A673 (cell line): ENCODE results near the gene ZNF277. TPM values are rescaled to one million over a fixed set of nuclear protein-coding genes. Genes with fewer than 3 reads are reported as not detected.

Experiments used
- BruUV-seq: library from RNA; stranded (reverse); fragments of 400-500 nt; replicated peaks from 2 replicates; lab custom pipeline; 2021; lab: Mats Ljungman, UMichigan
- CTCF ChIA-PET: fragments of 300-600 bp; sonication (Branson Sonifier 250); formaldehyde crosslinking; loops from one replicate; lab custom pipeline; 2022; ENCODE audit warnings: antibody characterized with exemption; lab: Charles Lee
- POLR2A ChIA-PET: fragments of 300-600 bp; sonication (Branson Sonifier 250); formaldehyde crosslinking; loops from one replicate; lab custom pipeline; 2022; ENCODE audit warnings: antibody characterized with exemption; ENCODE audit not compliant: low non-redundant PET; lab: Charles Lee
- DNase-seq: peaks from one replicate; pipeline ENCODE4 v3.0.0-alpha.2; 2015; ENCODE audit warnings: low spot score
- H3K27ac ChIP-seq: fragments of 200-600 bp; sonication (generic); 2 replicates; pipeline ENCODE4 v1.5.1; 2016; ENCODE audit warnings: mixed run types, low read depth, mild to moderate bottlenecking, mixed read lengths, antibody characterized with exemption, low read length; ENCODE audit not compliant: poor library complexity, severe bottlenecking
- H3K27me3 ChIP-seq: fragments of 200-600 bp; sonication (generic); replicated peaks from 2 replicates; pipeline ENCODE4 v1.6.1; 2017; ENCODE audit warnings: mixed run types, low read depth, mild to moderate bottlenecking, mixed read lengths, antibody characterized with exemption, low read length; ENCODE audit not compliant: insufficient read depth, poor library complexity
- H3K36me3 ChIP-seq: fragments of 200-600 bp; sonication (generic); 2 replicates; pipeline ENCODE4 v1.6.1; 2016; ENCODE audit warnings: mixed run types, mild to moderate bottlenecking, mixed read lengths, antibody characterized with exemption, low read length; ENCODE audit not compliant: insufficient read depth, poor library complexity, severe bottlenecking
- H3K4me1 ChIP-seq: fragments of 200-600 bp; sonication (generic); 2 replicates; pipeline ENCODE4 v1.6.1; 2017; ENCODE audit warnings: mixed run types, mild to moderate bottlenecking, mixed read lengths, antibody characterized with exemption, low read length; ENCODE audit not compliant: insufficient read depth, poor library complexity, severe bottlenecking
- H3K4me3 ChIP-seq: fragments of 200-600 bp; sonication (generic); 2 replicates; pipeline ENCODE4 v1.5.1; 2016; ENCODE audit warnings: low read depth, mixed run types, mild to moderate bottlenecking, mixed read lengths, low read length; ENCODE audit not compliant: poor library complexity, severe bottlenecking
- H3K9me3 ChIP-seq: fragments of 200-600 bp; sonication (generic); 2 replicates; pipeline ENCODE4 v1.6.1; 2016; ENCODE audit warnings: mixed run types, low read depth, mild to moderate bottlenecking, mixed read lengths, antibody characterized with exemption, low read length; ENCODE audit not compliant: poor library complexity, severe bottlenecking
- CTCF ChIP-seq: fragments of 300-800, 200-600 bp; sonication (generic); conservative IDR thresholded peaks from 2 replicates; pipeline ENCODE4 v1.5.1; 2017; ENCODE audit warnings: low read depth, mild to moderate bottlenecking, antibody characterized with exemption, low read length, moderate library complexity, mixed read lengths
- EZH2 ChIP-seq: fragments of 200-600 bp; sonication (generic); IDR thresholded peaks from 2 replicates; pipeline ENCODE4 v1.6.1; 2017; ENCODE audit warnings: borderline replicate concordance, low read depth, mild to moderate bottlenecking, mixed read lengths, antibody characterized with exemption, low read length; ENCODE audit not compliant: poor library complexity, severe bottlenecking
- intact Hi-C: fragments of 100-400 bp; cut with micrococcal nuclease; formaldehyde crosslinking; loops from one replicate; pipeline ENCODE4 v1.10.0; 2022; ENCODE audit not compliant: unreplicated experiment
- total RNA-seq: library from RNA; stranded (reverse); gene quantifications from 2 replicates; pipeline ENCODE4 v1.2.3, GENCODE V29; 2021

Gene ZNF277
- total RNA-seq, 1 experiment from 2014 or later = 17.7 TPM

- ChIA-PET CTCF (no interaction called here), POLR2A (no interaction called here)
- no peak for DNase-seq
- Histone ChIP-seq H3K27ac (no peak overlapping the region), H3K4me1 (no peaks in the 10 kb centered on the region), H3K9me3 (peaks cover 4% of the 10 kb centered on the region), H3K4me3 (no peak overlapping the region), H3K36me3 (no peaks in the 10 kb centered on the region), H3K27me3 (no peaks in the 10 kb centered on the region)
- BruUV-seq = no TSS peak
- TF ChIP-seq CTCF = no peak
- TF ChIP-seq EZH2 = no peak
- intact Hi-C loops = no loop called here
Observed at GRCh38 chr7:112362731-112363131, 156.2 kb downstream of the ZNF277 start.

GRCh38 chr7:112364388-112364787 lies 157.9 kb downstream of the ZNF277 start:
- ChIA-PET POLR2A (no interaction called here), CTCF (no interaction called here)

GRCh38 chr7:112365551-112365950 lies 159.1 kb downstream of the ZNF277 start:
- TF ChIP-seq EZH2 = no peak
- TF ChIP-seq CTCF = no peak
- Histone ChIP-seq H3K36me3 (no peaks in the 10 kb centered on the region), H3K27ac (no peak overlapping the region), H3K9me3 (no peaks in the 10 kb centered on the region), H3K27me3 (no peaks in the 10 kb centered on the region), H3K4me1 (no peaks in the 10 kb centered on the region), H3K4me3 (no peak overlapping the region)
- BruUV-seq = no TSS peak
- ChIA-PET CTCF (no interaction called here), POLR2A (no interaction called here)
- no peak for DNase-seq
- intact Hi-C loops = no loop called here

More at GRCh38 chr7:112364388-112364787, 157.9 kb downstream of the ZNF277 start:
- Histone ChIP-seq H3K4me1 (no peaks in the 10 kb centered on the region), H3K4me3 (no peak overlapping the region), H3K27ac (no peak overlapping the region), H3K27me3 (no peaks in the 10 kb centered on the region), H3K9me3 (peaks cover 4% of the 10 kb centered on the region), H3K36me3 (no peaks in the 10 kb centered on the region)
- DNase-seq = no peak
- BruUV-seq = no TSS peak
- intact Hi-C loops = no loop called here
- TF ChIP-seq EZH2 (no peak), CTCF (no peak)
